ENCODE measurements around the gene COL12A1.

DNA sequence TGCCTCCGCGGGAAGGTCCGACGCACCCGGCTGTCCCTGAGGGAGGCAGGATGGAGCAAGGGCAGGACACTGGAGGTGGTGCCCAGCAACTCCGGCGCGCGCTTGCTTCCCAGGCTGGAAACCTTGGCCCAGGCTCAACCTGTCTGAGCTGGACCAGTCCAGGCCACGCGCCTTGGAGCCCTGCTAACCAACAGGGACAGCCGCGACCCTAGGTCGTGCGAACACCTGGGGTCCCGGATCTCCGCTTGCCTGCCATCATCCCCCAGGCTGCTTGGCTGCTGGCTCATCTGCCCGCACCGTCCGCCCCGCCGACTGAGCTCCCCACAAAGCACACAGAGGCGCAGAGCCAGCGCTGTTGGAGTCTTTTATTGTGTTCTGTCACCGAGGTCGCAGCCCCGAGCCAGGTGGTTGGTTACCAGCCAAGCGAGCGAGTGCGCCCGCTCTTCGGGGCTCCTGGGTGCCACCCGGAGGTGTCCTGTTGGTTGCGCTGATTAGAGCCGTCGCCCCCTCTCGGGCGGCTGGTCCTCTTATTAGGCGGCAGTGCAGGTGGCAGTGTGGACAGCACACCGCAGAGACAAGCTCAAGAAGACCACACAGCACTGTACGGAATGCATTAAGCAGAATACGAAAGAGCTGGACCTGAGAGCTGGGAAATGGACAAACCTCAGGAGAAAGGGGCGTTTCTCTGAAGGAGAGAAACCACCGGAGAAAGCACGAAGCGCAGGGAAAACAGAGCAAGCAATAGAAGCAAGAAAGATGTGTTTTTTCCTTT lies 3.8 kb downstream of the COL12A1 start:
- TF ChIP-seq SMC3 (IDR thresholded peaks at IDR 0.05; ENCODE audit: low read length) (no peak), SRSF9 (IDR thresholded peaks at IDR 0.05; ENCODE audit: borderline replicate concordance, insufficient read depth, low read depth, low read length, poor library complexity, severe bottlenecking) (no peak), ZBTB7B (CRISPR knock-in tag; IDR thresholded peaks at IDR 0.05) (no peak), EP300 (IDR thresholded peaks at IDR 0.05; ENCODE audit: low read depth in 2 of 2, low read length in 2 of 2) (no peak), EP300 (CRISPR knock-in tag; IDR thresholded peaks at IDR 0.05; ENCODE audit: borderline replicate concordance) (no peak), ZZZ3 (CRISPR knock-in tag; IDR thresholded peaks at IDR 0.05; ENCODE audit: borderline replicate concordance) (no peak), JUNB (CRISPR knock-in tag; IDR thresholded peaks at IDR 0.05; ENCODE audit: borderline replicate concordance) (no peak), CBFB (CRISPR knock-in tag; IDR thresholded peaks at IDR 0.05) (no peak), EZH2 (conservative IDR thresholded peaks at IDR 0.05; ENCODE audit: low read depth, low read length) (no peak), FOXJ3 (CRISPR knock-in tag; IDR thresholded peaks at IDR 0.05; ENCODE audit: borderline replicate concordance) (no peak), SMAD3 (CRISPR knock-in tag; IDR thresholded peaks at IDR 0.05) (no peak), NR2F6 (IDR thresholded peaks at IDR 0.05) (no peak), NR2F6 (CRISPR knock-in tag; IDR thresholded peaks at IDR 0.05) (no peak), IRF2 (CRISPR knock-in tag; IDR thresholded peaks at IDR 0.05) (no peak)
- TF ChIP-seq, protein P1, sequence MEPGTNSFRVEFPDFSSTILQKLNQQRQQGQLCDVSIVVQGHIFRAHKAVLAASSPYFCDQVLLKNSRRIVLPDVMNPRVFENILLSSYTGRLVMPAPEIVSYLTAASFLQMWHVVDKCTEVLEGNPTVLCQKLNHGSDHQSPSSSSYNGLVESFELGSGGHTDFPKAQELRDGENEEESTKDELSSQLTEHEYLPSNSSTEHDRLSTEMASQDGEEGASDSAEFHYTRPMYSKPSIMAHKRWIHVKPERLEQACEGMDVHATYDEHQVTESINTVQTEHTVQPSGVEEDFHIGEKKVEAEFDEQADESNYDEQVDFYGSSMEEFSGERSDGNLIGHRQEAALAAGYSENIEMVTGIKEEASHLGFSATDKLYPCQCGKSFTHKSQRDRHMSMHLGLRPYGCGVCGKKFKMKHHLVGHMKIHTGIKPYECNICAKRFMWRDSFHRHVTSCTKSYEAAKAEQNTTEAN (CRISPR knock-in tag; conservative IDR thresholded peaks at IDR 0.05) = no peak
- TF ChIP-seq, protein P2, sequence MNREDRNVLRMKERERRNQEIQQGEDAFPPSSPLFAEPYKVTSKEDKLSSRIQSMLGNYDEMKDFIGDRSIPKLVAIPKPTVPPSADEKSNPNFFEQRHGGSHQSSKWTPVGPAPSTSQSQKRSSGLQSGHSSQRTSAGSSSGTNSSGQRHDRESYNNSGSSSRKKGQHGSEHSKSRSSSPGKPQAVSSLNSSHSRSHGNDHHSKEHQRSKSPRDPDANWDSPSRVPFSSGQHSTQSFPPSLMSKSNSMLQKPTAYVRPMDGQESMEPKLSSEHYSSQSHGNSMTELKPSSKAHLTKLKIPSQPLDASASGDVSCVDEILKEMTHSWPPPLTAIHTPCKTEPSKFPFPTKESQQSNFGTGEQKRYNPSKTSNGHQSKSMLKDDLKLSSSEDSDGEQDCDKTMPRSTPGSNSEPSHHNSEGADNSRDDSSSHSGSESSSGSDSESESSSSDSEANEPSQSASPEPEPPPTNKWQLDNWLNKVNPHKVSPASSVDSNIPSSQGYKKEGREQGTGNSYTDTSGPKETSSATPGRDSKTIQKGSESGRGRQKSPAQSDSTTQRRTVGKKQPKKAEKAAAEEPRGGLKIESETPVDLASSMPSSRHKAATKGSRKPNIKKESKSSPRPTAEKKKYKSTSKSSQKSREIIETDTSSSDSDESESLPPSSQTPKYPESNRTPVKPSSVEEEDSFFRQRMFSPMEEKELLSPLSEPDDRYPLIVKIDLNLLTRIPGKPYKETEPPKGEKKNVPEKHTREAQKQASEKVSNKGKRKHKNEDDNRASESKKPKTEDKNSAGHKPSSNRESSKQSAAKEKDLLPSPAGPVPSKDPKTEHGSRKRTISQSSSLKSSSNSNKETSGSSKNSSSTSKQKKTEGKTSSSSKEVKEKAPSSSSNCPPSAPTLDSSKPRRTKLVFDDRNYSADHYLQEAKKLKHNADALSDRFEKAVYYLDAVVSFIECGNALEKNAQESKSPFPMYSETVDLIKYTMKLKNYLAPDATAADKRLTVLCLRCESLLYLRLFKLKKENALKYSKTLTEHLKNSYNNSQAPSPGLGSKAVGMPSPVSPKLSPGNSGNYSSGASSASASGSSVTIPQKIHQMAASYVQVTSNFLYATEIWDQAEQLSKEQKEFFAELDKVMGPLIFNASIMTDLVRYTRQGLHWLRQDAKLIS (CRISPR knock-in tag; IDR thresholded peaks at IDR 0.05) = no peak
